ENCODE results near the gene AMH. TPM values are rescaled to one million over a fixed set of nuclear protein-coding genes. Genes with fewer than 3 reads are reported as not detected.
"Not testable (repeated sequence)": the region's sequence is repeated elsewhere in the genome, so short reads cannot be mapped to it uniquely, and the experiment has no call there.

Gene AMH
- total RNA-seq (2022): 3.7 and 5.0 TPM in 2 replicates
- percentile 26 among the genes with signal in this experiment for Bru-seq, nascent RNA
- BruChase-seq, experiment 1, labeled RNA remaining after a 6-hour chase: percentile 61 among the genes with signal in this experiment
- BruChase-seq, experiment 2, labeled RNA remaining after a 2-hour chase: percentile 47 among the genes with signal in this experiment
- long read RNA-seq, partial matches to known transcripts: 0 of 3 reads
- long read RNA-seq, other reads (novel, unspliced or antisense): 0 of 3 reads

DNA sequence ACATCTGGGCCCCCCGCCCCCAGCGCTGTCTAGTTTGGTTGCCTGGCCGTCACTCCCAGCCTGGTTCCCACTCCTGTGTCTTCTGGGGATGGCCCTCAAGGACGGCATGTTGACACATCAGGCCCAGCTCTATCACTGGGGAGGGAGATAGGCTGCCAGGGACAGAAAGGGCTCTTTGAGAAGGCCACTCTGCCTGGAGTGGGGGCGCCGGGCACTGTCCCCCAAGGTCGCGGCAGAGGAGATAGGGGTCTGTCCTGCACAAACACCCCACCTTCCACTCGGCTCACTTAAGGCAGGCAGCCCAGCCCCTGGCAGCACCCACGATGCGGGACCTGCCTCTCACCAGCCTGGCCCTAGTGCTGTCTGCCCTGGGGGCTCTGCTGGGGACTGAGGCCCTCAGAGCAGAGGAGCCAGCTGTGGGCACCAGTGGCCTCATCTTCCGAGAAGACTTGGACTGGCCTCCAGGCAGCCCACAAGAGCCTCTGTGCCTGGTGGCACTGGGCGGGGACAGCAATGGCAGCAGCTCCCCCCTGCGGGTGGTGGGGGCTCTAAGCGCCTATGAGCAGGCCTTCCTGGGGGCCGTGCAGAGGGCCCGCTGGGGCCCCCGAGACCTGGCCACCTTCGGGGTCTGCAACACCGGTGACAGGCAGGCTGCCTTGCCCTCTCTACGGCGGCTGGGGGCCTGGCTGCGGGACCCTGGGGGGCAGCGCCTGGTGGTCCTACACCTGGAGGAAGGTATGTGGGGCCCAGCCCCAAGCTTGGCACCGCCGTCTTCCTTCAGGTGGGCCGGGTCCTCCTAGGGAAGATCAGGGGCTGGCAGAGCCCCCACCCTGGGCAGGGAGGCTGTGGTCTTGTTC, at the start of gene AMH:
Gene AMH (plus strand): TSS at position 314 of the 857 bp plus-strand sequence. CDS start 10 bp downstream, at position 324.
- H3K4me1 Mint-ChIP-seq (ENCODE audit: low read depth, unreplicated experiment): no peaks in the 10 kb centered on the region
- H3K36me3 Mint-ChIP-seq (ENCODE audit: insufficient read depth, unreplicated experiment): peaks cover 22% of the 10 kb centered on the region
- CTCF ChIA-PET: interaction anchor here (1.1 kb wide), 1 partner anchor 13 kb away, joined by 3 read pairs; no protein-coding TSS in a partner anchor
- peak; percentile 17 for DNase-seq
- TF ChIP-seq, protein P1, sequence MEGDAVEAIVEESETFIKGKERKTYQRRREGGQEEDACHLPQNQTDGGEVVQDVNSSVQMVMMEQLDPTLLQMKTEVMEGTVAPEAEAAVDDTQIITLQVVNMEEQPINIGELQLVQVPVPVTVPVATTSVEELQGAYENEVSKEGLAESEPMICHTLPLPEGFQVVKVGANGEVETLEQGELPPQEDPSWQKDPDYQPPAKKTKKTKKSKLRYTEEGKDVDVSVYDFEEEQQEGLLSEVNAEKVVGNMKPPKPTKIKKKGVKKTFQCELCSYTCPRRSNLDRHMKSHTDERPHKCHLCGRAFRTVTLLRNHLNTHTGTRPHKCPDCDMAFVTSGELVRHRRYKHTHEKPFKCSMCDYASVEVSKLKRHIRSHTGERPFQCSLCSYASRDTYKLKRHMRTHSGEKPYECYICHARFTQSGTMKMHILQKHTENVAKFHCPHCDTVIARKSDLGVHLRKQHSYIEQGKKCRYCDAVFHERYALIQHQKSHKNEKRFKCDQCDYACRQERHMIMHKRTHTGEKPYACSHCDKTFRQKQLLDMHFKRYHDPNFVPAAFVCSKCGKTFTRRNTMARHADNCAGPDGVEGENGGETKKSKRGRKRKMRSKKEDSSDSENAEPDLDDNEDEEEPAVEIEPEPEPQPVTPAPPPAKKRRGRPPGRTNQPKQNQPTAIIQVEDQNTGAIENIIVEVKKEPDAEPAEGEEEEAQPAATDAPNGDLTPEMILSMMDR (IDR thresholded peaks at IDR 0.05; ENCODE audit: unreplicated experiment): no peak
- no TSS peak for BruUV-seq (replicated peaks)
- no peak within 1 kb of the TSS for H3K4me3 Mint-ChIP-seq (ENCODE audit: low read depth, unreplicated experiment)
- H3K9me3 Mint-ChIP-seq (ENCODE audit: low read depth, unreplicated experiment): no peaks in the 10 kb centered on the region
- no peak within 1 kb of the TSS for H3K27ac Mint-ChIP-seq (ENCODE audit: unreplicated experiment)
- no peaks in the 10 kb centered on the region for H3K27me3 Mint-ChIP-seq (ENCODE audit: unreplicated experiment)
- intact Hi-C loops (cut with micrococcal nuclease; ENCODE audit: unreplicated experiment): no loop called here

DNA sequence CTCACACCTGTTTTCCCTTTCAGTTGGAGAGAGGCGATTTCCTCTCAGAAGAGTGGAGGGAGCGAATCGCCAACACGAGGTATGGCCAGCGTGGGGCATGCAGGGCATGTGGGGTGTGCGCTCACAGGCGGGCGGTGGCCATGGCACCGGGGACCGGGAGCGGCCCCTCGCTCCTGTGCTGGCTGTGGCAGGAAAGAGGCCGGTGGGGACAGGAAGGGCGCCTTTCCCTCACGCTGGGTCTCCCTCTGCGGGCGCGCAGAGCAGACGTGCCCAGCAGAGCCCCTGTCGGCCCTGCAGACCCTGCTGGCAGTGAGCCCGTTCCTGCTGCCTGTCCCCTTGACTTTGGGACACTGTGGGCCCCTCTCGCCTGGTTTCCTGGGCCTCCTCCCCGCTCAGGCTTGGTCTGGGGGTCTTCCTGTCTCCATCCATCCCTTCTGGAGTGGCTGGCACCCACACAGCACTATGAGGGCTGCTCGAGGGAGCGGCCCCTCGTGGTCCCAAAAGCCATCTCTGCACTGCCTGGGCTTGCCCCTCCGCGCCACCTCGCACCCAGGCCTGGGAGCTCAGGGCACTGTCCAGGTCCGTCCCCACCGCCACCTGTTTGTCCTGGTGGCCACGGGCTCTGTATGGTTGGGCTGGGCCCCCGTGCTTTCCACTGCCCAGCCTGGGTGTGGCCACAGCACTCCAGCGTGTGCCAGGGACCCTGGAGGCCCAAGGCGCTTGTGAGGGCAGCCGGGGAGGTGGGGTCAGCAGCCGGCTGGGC, 49.1 kb upstream of the AMH start:
- Mint-ChIP-seq H3K9me3 (ENCODE audit: low read depth, unreplicated experiment) (no peaks in the 10 kb centered on the region), H3K27ac (ENCODE audit: unreplicated experiment) (no peak overlapping the region), H3K36me3 (ENCODE audit: insufficient read depth, unreplicated experiment) (peaks cover 31% of the 10 kb centered on the region), H3K4me3 (ENCODE audit: low read depth, unreplicated experiment) (no peak overlapping the region), H3K27me3 (ENCODE audit: unreplicated experiment) (no peaks in the 10 kb centered on the region), H3K4me1 (ENCODE audit: low read depth, unreplicated experiment) (no peaks in the 10 kb centered on the region)
- BruUV-seq (replicated peaks): no TSS peak
- CTCF ChIA-PET: interaction anchor here (0.7 kb wide), 1 partner anchor 29 kb away, joined by 4 read pairs; no protein-coding TSS in a partner anchor
- TF ChIP-seq, protein P1 (IDR thresholded peaks at IDR 0.05; ENCODE audit: unreplicated experiment): no peak
- intact Hi-C loops (cut with micrococcal nuclease; ENCODE audit: unreplicated experiment): no loop called here
- no peak for DNase-seq

DNA sequence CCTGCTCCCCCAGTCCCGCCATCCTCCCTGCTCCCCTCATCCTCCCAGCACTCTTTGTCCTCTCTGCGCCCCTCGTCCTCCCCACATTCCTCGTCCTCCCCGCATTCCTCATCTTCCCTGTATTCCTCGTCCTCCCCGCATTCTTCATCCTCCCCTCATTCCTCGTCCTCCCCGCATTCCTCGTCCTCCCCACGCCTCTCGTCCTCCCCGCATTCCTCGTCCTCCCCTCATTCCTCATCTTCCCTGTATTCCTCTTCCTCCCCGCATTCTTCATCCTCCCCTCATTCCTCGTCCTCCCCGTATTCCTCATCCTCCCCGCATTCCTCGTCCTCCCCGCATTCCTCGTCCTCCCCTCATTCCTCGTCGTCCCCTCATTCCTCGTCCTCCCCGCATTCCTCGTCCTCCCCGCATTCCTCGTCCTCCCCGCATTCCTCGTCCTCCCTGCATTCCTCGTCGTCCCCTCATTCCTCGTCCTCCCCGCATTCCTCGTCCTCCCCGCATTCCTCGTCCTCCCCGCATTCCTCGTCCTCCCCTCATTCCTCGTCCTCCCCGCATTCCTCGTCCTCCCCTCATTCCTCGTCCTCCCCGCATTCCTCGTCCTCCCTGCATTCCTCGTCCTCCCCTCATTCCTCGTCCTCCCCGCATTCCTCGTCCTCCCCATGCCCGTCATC, 48.4 kb upstream of the AMH start:
- H3K9me3 Mint-ChIP-seq (ENCODE audit: low read depth, unreplicated experiment); intact Hi-C loops (cut with micrococcal nuclease; ENCODE audit: unreplicated experiment); CTCF ChIA-PET; H3K27ac Mint-ChIP-seq (ENCODE audit: unreplicated experiment); DNase-seq; BruUV-seq (replicated peaks); H3K4me1 Mint-ChIP-seq (ENCODE audit: low read depth, unreplicated experiment); H3K27me3 Mint-ChIP-seq (ENCODE audit: unreplicated experiment); H3K4me3 Mint-ChIP-seq (ENCODE audit: low read depth, unreplicated experiment): not testable (repeated sequence)
- H3K36me3 Mint-ChIP-seq (ENCODE audit: insufficient read depth, unreplicated experiment): peaks cover 31% of the 10 kb centered on the region

DNA sequence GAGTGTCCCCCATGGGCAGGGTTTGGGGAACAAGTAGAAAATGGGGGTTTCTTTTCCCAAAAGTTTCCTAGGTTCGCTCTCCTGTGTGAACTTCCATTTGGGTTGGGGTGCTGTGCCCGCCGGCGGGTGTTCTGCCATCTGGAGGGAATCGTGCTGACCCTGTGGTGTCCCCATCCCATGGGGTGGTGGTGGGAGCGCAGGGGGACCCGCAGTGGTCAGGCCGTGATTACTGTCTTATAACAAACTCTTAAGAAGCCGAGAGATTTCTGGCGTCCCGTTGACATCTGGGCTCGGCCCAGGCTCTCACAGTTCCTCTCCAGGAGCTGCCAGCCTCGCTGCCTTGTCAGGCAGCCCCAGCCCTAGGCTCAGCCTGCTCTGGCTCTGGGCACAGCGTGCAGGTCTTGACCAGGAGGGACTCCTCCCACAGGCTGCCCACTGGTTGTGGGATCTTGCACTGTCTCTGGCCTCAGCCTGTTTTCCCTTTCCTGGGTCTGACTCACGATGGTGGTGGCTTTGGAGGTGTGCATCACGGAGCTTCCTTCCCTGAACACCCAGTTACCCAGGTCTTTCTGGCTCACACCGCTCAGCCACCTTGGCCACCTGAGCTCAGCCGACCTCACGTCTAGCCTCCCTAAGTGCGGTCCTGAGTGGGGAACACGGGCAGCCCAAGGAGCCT, 47.5 kb upstream of the AMH start:
- TF ChIP-seq, protein P1 (IDR thresholded peaks at IDR 0.05; ENCODE audit: unreplicated experiment): no peak
- Mint-ChIP-seq H3K36me3 (ENCODE audit: insufficient read depth, unreplicated experiment) (peaks cover 28% of the 10 kb centered on the region), H3K27me3 (ENCODE audit: unreplicated experiment) (no peaks in the 10 kb centered on the region), H3K4me3 (ENCODE audit: low read depth, unreplicated experiment) (no peak overlapping the region), H3K9me3 (ENCODE audit: low read depth, unreplicated experiment) (no peaks in the 10 kb centered on the region), H3K4me1 (ENCODE audit: low read depth, unreplicated experiment) (no peaks in the 10 kb centered on the region), H3K27ac (ENCODE audit: unreplicated experiment) (no peak overlapping the region)
- BruUV-seq (replicated peaks): no TSS peak
- intact Hi-C loops (cut with micrococcal nuclease; ENCODE audit: unreplicated experiment): no loop called here
- CTCF ChIA-PET: no interaction called here
- no peak for DNase-seq

Measured in Calu3 (cell line).